Activated CD8-positive, alpha-beta T cell treated with anti-CD3 and anti-CD28 coated beads, Interleukin-2, amount 10 ng/mL, durations not matched to agents 7 days and 5 days (primary cell): ENCODE data around the gene INPP5E. TPM values are rescaled to one million over a fixed set of nuclear protein-coding genes. Genes with fewer than 3 reads are reported as not detected.
A peak's percentile ranks its signal among the peaks of the same experiment; 100 is the strongest.
"Not testable (repeated sequence)": the region's sequence is repeated elsewhere in the genome, so short reads cannot be mapped to it uniquely, and the experiment has no call there.

Experiments
- ATAC-seq: fragments of 150-1000 bp; cut with Tn5 transposase; one replicate; pipeline ENCODE4 v1.10.0; 2021; ENCODE audit warnings: moderate library complexity
- CTCF ChIA-PET: fragments of 350-600 bp; sonication (Branson Sonifier 250); formaldehyde crosslinking; loops from one replicate; lab custom pipeline; 2021; ENCODE audit warnings: antibody characterized with exemption; lab: Charles Lee
- POLR2A ChIA-PET: fragments of 350-600 bp; sonication (Branson Sonifier 250); formaldehyde crosslinking; loops from one replicate; lab custom pipeline; 2021; ENCODE audit warnings: antibody characterized with exemption; lab: Charles Lee
- DNase-seq: peaks from one replicate; pipeline ENCODE4 v3.0.0-alpha.2; 2020
- H3K27ac Mint-ChIP-seq: one replicate; pipeline ENCODE4 v1.8.0; 2021; ENCODE audit warnings: mild to moderate bottlenecking, mixed read lengths
- H3K27me3 Mint-ChIP-seq: one replicate; pipeline ENCODE4 v1.8.0; 2021; ENCODE audit warnings: low read depth, mixed read lengths
- H3K36me3 Mint-ChIP-seq: one replicate; pipeline ENCODE4 v1.8.0; 2021; ENCODE audit warnings: low read depth, mixed read lengths
- H3K4me1 Mint-ChIP-seq: one replicate; pipeline ENCODE4 v1.8.0; 2021; ENCODE audit warnings: low read depth, mixed read lengths
- H3K4me3 Mint-ChIP-seq: one replicate; pipeline ENCODE4 v1.8.0; 2021; ENCODE audit warnings: mild to moderate bottlenecking, mixed read lengths
- H3K9me3 Mint-ChIP-seq: one replicate; pipeline ENCODE4 v1.8.0; 2022; ENCODE audit warnings: mixed read lengths; ENCODE audit not compliant: insufficient read depth
- total RNA-seq, 2 experiments: library from RNA; stranded (reverse); gene quantifications; one replicate each; pipeline ENCODE4 v1.2.3, GENCODE V29; 2021

INPP5E gene
- total RNA-seq, 2 experiments from 2014 or later, result 16.8 to 18.2 TPM

- Mint-ChIP-seq H3K9me3 (no peaks in the 10 kb centered on the region), H3K4me3 (no peak overlapping the region), H3K4me1 (peaks cover 3% of the 10 kb centered on the region), H3K27me3 (no peaks in the 10 kb centered on the region), H3K27ac (no peak overlapping the region), H3K36me3 (peaks cover 50% of the 10 kb centered on the region)
- no peak for ATAC-seq
- DNase-seq, result no peak
- POLR2A ChIA-PET, result interaction anchor here (0.7 to 1.2 kb wide), 2 partner anchors 9 to 11 kb away, joined by 4 to 5 read pairs; partner anchors contain the start of genes ENTR1 and PMPCA
- CTCF ChIA-PET, result no interaction called here
These were observed 21.2 kb downstream of the INPP5E start for GRCh38 chr9:136418182-136419091.

GRCh38 chr9:136416914-136417313 lies 22.7 kb downstream of the INPP5E start:
- POLR2A ChIA-PET, result no interaction called here
- Mint-ChIP-seq H3K9me3 (no peaks in the 10 kb centered on the region), H3K4me1 (peaks cover 11% of the 10 kb centered on the region), H3K27me3 (no peaks in the 10 kb centered on the region), H3K4me3 (no peak overlapping the region), H3K36me3 (peaks cover 50% of the 10 kb centered on the region), H3K27ac (no peak overlapping the region)
- ATAC-seq, result no peak
- CTCF ChIA-PET, result no interaction called here
- no peak for DNase-seq

- Mint-ChIP-seq H3K9me3 (no peaks in the 10 kb centered on the region), H3K4me3 (no peak overlapping the region), H3K27me3 (no peaks in the 10 kb centered on the region), H3K36me3 (peaks cover 49% of the 10 kb centered on the region), H3K4me1 (peaks cover 16% of the 10 kb centered on the region), H3K27ac (no peak overlapping the region)
- no peak for ATAC-seq
- no peak for DNase-seq
- CTCF ChIA-PET, result no interaction called here
- POLR2A ChIA-PET, result no interaction called here
These were observed 23.2 kb downstream of the INPP5E start for GRCh38 chr9:136416427-136416826.

- POLR2A ChIA-PET, result no interaction called here
- no peak overlapping the region for H3K27ac Mint-ChIP-seq
- H3K9me3 Mint-ChIP-seq, result no peaks in the 10 kb centered on the region
These were observed 26.7 kb downstream of the INPP5E start for GRCh38 chr9:136412962-136413361.

GRCh38 chr9:136411378-136411777 lies 28.3 kb downstream of the INPP5E start:
- no peak for DNase-seq
- no peaks in the 10 kb centered on the region for H3K27me3 Mint-ChIP-seq
- H3K36me3 Mint-ChIP-seq, result peaks cover 51% of the 10 kb centered on the region
- peak overlapping the region; percentile 92 for H3K4me3 Mint-ChIP-seq
- ChIA-PET POLR2A (interaction anchor here (0.6 to 2.9 kb wide), 2 partner anchors 10 to 98 kb away, joined by 3 to 13 read pairs; partner anchors contain the start of gene SNAPC4), CTCF (no interaction called here)
- no peak for ATAC-seq
- H3K4me1 Mint-ChIP-seq, result peaks cover 51% of the 10 kb centered on the region
- H3K27ac Mint-ChIP-seq, result peak overlapping the region; percentile 92
- no peaks in the 10 kb centered on the region for H3K9me3 Mint-ChIP-seq

More at GRCh38 chr9:136412962-136413361, 26.7 kb downstream of the INPP5E start:
- no peaks in the 10 kb centered on the region for H3K27me3 Mint-ChIP-seq
- no peak overlapping the region for H3K4me3 Mint-ChIP-seq
- peaks cover 41% of the 10 kb centered on the region for H3K4me1 Mint-ChIP-seq
- CTCF ChIA-PET, result no interaction called here
- no peak for ATAC-seq
- H3K36me3 Mint-ChIP-seq, result peaks cover 49% of the 10 kb centered on the region
- no peak for DNase-seq

GRCh38 chr9:136410500-136411287 lies 29.0 kb downstream of the INPP5E start, which contains the start of the genes ENTR1 and PMPCA:
TSS of gene ENTR1 (minus strand) at chr9:136410614. CDS start at chr9:136410397, 217 bp downstream.
TSS of gene PMPCA (plus strand) at chr9:136410658. CDS start at chr9:136410669, 11 bp downstream.
- ChIA-PET CTCF (interaction anchor here (1.0 to 1.8 kb wide), 4 partner anchors 10 to 234 kb away, joined by 3 to 14 read pairs (median 4); partner anchors contain the start of gene DNLZ), POLR2A (interaction anchor here (0.6 to 2.9 kb wide), 5 partner anchors 9 to 97 kb away, joined by 3 to 13 read pairs (median 4); partner anchors contain the start of genes DNLZ and SNAPC4)
- Mint-ChIP-seq H3K4me3 (peak within 1 kb of the TSS; percentile 92), H3K9me3 (no peaks in the 10 kb centered on the region), H3K4me1 (peaks cover 56% of the 10 kb centered on the region), H3K27ac (peak within 1 kb of the TSS; percentile 94), H3K36me3 (peaks cover 50% of the 10 kb centered on the region), H3K27me3 (no peaks in the 10 kb centered on the region)
- ATAC-seq (peak; percentile 82), DNase-seq (peak; percentile 95)

- ChIA-PET POLR2A (interaction anchor here (0.6 to 2.9 kb wide), 5 partner anchors 9 to 46 kb away, joined by 3 to 13 read pairs (median 4); partner anchors contain the start of genes DNLZ and SNAPC4), CTCF (interaction anchor here (0.6 to 1.8 kb wide), 6 partner anchors 9 to 432 kb away, joined by 3 to 14 read pairs (median 3); partner anchors contain the start of genes AJM1 and DNLZ)
- Mint-ChIP-seq H3K4me1 (peaks cover 65% of the 10 kb centered on the region), H3K9me3 (no peaks in the 10 kb centered on the region), H3K4me3 (peak overlapping the region; percentile 90), H3K27ac (peak overlapping the region; percentile 94), H3K27me3 (no peaks in the 10 kb centered on the region), H3K36me3 (peaks cover 56% of the 10 kb centered on the region)
- DNase-seq, result peak; percentile 50
- peak; percentile 34 for ATAC-seq
These were observed 29.8 kb downstream of the INPP5E start for GRCh38 chr9:136409557-136410455.

- H3K36me3 Mint-ChIP-seq, result peaks cover 57% of the 10 kb centered on the region
- H3K4me1 Mint-ChIP-seq, result peaks cover 75% of the 10 kb centered on the region
- DNase-seq (no peak), ATAC-seq (no peak)
- POLR2A ChIA-PET, result no interaction called here
- H3K27me3 Mint-ChIP-seq, result no peaks in the 10 kb centered on the region
- CTCF ChIA-PET, result interaction anchor here (1.2 kb wide), 1 partner anchor 45 kb away, joined by 3 read pairs; the partner anchor contains the start of gene DNLZ
- H3K4me3 Mint-ChIP-seq, result no peak overlapping the region
- no peaks in the 10 kb centered on the region for H3K9me3 Mint-ChIP-seq
- no peak overlapping the region for H3K27ac Mint-ChIP-seq
These were observed 31.7 kb downstream of the INPP5E start for GRCh38 chr9:136407911-136408310.

GRCh38 chr9:136407061-136407460 lies 32.6 kb downstream of the INPP5E start:
- H3K9me3 Mint-ChIP-seq, POLR2A ChIA-PET, H3K27me3 Mint-ChIP-seq, CTCF ChIA-PET, H3K27ac Mint-ChIP-seq, H3K4me3 Mint-ChIP-seq, DNase-seq, ATAC-seq: not testable (repeated sequence)
- peaks cover 58% of the 10 kb centered on the region for H3K36me3 Mint-ChIP-seq
- H3K4me1 Mint-ChIP-seq, result peaks cover 78% of the 10 kb centered on the region

- H3K9me3 Mint-ChIP-seq, CTCF ChIA-PET, H3K27ac Mint-ChIP-seq, DNase-seq, H3K27me3 Mint-ChIP-seq, H3K4me3 Mint-ChIP-seq, ATAC-seq, POLR2A ChIA-PET: not testable (repeated sequence)
- H3K4me1 Mint-ChIP-seq, result peaks cover 75% of the 10 kb centered on the region
- peaks cover 60% of the 10 kb centered on the region for H3K36me3 Mint-ChIP-seq
These were observed 33.7 kb downstream of the INPP5E start for GRCh38 chr9:136405904-136406303.
